KMS-11 (cell line): Measurements from ENCODE around the gene VAT1.

Experiments
- H2AFZ ChIP-seq: fragments of 200-600 bp; sonication (generic); 2 replicates; pipeline ENCODE4 v1.6.1; 2016; ENCODE audit warnings: antibody characterized with exemption, mixed run types, low read depth
- H3K27ac ChIP-seq: fragments of 200-600 bp; sonication (generic); 2 replicates; pipeline ENCODE4 v1.6.1; 2016; ENCODE audit warnings: mild to moderate bottlenecking, mixed run types
- H3K27me3 ChIP-seq: fragments of 200-600 bp; sonication (generic); 2 replicates; pipeline ENCODE4 v1.6.1; 2017; ENCODE audit warnings: mild to moderate bottlenecking, low read depth, mixed run types, moderate library complexity; ENCODE audit not compliant: insufficient read depth
- H3K36me3 ChIP-seq: fragments of 200-600 bp; sonication (generic); 2 replicates; pipeline ENCODE4 v1.6.1; 2017; ENCODE audit warnings: mild to moderate bottlenecking, mixed run types; ENCODE audit not compliant: insufficient read depth
- H3K4me1 ChIP-seq: fragments of 200-600 bp; sonication (generic); 2 replicates; pipeline ENCODE4 v1.6.1; 2016; ENCODE audit warnings: mild to moderate bottlenecking, low read depth, mixed run types; ENCODE audit not compliant: poor library complexity, severe bottlenecking
- H3K4me2 ChIP-seq: fragments of 200-600 bp; sonication (generic); 2 replicates; pipeline ENCODE4 v1.7.0; 2016; ENCODE audit warnings: mild to moderate bottlenecking, mixed run types
- H3K4me3 ChIP-seq: fragments of 200-600 bp; sonication (generic); IDR thresholded peaks from 2 replicates; pipeline ENCODE4 v1.6.1; 2017; ENCODE audit warnings: low read depth, low read length, mixed read lengths; ENCODE audit not compliant: insufficient read depth
- H3K79me2 ChIP-seq: fragments of 200-600 bp; sonication (generic); 2 replicates; pipeline ENCODE4 v1.6.1; 2016; ENCODE audit warnings: low read depth, mixed run types; ENCODE audit not compliant: insufficient read depth
- H3K9ac ChIP-seq: fragments of 200-600 bp; sonication (generic); 2 replicates; pipeline ENCODE4 v1.6.1; 2016; ENCODE audit warnings: mild to moderate bottlenecking, mixed run types
- H4K20me1 ChIP-seq: fragments of 200-600 bp; sonication (generic); 2 replicates; pipeline ENCODE4 v1.6.1; 2016; ENCODE audit warnings: mild to moderate bottlenecking, mixed run types; ENCODE audit not compliant: insufficient read depth
- TF ChIP-seq, protein P1 (sequence below): fragments of 200-600 bp; sonication (generic); conservative IDR thresholded peaks from 2 replicates; pipeline ENCODE4 v1.6.1; 2017; ENCODE audit warnings: low read depth, mild to moderate bottlenecking, antibody characterized with exemption, low read length, moderate library complexity, mixed read lengths

The VAT1 gene

DNA sequence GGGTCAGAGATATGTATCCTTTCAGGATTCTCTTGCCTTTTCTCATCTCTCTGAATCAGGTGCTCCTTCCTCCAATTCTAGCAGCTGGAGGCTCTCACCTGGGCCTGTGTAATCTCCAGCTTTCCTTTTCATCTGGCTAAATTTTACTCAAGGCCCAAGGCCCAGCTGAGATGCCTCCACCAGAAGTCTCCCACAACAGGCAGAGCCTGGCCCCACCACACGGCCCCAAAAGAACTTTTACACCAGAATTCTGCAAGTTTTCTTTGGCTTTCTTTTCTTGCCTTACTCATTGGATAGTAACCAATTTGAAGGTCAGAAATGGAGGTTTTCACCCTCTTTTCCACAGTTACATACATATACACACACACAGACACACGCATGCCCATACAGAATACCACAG, 17.5 kb upstream of the VAT1 start:
- Histone ChIP-seq H3K9ac (no peak overlapping the region), H3K36me3 (no peaks in the 10 kb centered on the region), H3K79me2 (no peaks in the 10 kb centered on the region), H3K4me1 (peaks cover 13% of the 10 kb centered on the region), H4K20me1 (no peaks in the 10 kb centered on the region), H3K27me3 (no peaks in the 10 kb centered on the region), H2AFZ (no peak overlapping the region), H3K4me3 (no peak overlapping the region), H3K27ac (no peak overlapping the region), H3K4me2 (no peak overlapping the region)
- TF ChIP-seq, protein P1, sequence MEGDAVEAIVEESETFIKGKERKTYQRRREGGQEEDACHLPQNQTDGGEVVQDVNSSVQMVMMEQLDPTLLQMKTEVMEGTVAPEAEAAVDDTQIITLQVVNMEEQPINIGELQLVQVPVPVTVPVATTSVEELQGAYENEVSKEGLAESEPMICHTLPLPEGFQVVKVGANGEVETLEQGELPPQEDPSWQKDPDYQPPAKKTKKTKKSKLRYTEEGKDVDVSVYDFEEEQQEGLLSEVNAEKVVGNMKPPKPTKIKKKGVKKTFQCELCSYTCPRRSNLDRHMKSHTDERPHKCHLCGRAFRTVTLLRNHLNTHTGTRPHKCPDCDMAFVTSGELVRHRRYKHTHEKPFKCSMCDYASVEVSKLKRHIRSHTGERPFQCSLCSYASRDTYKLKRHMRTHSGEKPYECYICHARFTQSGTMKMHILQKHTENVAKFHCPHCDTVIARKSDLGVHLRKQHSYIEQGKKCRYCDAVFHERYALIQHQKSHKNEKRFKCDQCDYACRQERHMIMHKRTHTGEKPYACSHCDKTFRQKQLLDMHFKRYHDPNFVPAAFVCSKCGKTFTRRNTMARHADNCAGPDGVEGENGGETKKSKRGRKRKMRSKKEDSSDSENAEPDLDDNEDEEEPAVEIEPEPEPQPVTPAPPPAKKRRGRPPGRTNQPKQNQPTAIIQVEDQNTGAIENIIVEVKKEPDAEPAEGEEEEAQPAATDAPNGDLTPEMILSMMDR, result no peak

DNA sequence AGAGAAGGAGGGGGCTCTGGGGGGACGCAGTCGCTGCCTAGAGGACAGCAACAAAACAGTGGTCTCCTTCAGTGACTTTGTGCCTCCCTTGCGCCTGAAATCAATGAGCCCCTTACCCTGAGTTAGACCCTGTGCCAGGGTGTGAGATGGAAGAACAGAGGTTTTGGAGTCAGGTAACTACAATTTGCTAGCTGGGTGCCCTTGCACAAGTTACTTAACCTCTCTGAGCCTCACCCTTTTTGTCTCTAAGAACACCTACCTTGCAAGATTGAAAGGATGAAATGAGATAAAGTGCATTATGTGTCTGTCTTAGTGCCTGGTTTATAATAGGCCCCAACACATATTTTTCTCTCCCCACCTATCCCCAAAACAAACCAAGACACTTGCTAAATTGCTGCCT, 12.7 kb upstream of the VAT1 start:
- Histone ChIP-seq H3K4me3 (no peak overlapping the region), H3K27me3 (no peaks in the 10 kb centered on the region), H3K79me2 (no peaks in the 10 kb centered on the region), H4K20me1 (no peaks in the 10 kb centered on the region), H2AFZ (no peak overlapping the region), H3K4me2 (no peak overlapping the region), H3K9ac (no peak overlapping the region), H3K36me3 (no peaks in the 10 kb centered on the region), H3K4me1 (no peaks in the 10 kb centered on the region), H3K27ac (no peak overlapping the region)
- TF ChIP-seq, protein P1, result no peak

DNA sequence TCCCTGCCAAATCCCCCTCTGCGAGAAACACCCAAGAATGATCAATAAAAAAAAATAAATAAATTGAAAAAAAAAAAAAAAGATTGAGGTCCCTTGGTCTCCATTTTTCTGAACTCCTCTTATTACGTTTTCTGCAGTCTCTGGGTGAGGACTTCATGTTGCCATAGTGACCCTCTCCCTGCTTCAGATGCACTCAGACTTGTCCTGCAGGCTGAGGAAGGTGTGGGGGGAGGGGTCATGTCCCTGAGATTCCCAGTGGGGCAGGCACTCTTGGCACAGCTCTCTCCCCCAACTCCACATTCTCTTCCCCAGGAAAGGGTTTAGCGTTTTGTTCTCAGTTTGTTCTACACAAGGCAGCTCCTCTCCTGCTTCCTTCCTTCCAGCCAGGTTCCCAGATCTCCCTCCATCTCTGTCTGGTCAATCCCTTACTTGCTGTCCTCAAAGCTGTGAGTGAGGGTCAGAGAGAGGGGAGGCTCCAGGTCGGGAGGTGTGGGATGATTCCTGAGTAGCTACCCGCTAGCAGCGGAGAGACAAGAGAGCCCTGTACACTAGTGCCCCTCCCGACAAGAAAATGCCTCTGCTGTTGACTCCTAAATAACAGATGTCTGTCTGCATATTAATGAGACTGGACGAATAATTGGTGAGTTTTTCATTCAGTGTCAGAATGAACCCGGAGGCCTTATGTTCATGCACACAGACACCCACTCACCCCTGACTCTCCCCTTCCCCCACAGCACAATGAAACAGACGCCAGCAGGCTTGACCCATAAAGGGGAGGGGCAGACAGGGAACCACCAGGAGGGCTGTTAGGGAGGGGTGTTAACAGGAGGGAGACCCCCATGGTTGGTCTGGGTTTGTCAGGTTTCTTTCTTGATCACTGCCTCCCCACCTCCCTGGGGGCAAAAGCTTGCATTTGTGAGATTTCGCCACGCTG, 12.0 kb upstream of the VAT1 start:
- Histone ChIP-seq H3K79me2 (no peaks in the 10 kb centered on the region), H3K27me3 (no peaks in the 10 kb centered on the region), H3K4me3 (no peak overlapping the region), H3K27ac (no peak overlapping the region), H3K4me1 (no peaks in the 10 kb centered on the region), H3K9ac (no peak overlapping the region), H3K36me3 (no peaks in the 10 kb centered on the region), H4K20me1 (no peaks in the 10 kb centered on the region), H2AFZ (no peak overlapping the region), H3K4me2 (no peak overlapping the region)
- TF ChIP-seq, protein P1, result no peak

DNA sequence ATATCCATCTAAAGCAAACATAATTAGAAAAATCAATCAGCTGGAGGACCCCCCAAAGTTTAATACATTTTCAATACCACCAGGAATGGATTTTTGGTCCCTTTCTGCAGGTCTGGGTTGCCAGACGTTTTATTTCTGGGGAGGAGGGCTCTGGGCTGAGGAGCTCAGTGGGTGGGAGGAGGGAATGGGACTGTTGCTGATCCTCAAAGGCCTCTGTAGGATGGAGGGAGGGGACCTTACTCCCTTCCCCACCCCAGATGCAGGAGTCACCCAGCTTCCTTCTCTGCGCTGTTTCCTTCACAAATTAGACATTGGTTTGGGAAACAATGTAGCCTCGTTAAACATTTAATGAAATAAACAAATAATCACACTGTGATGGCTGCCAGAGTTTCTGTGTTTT, 9.5 kb upstream of the VAT1 start:
- Histone ChIP-seq H3K9ac (no peak overlapping the region), H3K27ac (no peak overlapping the region), H3K27me3 (no peaks in the 10 kb centered on the region), H3K4me2 (no peak overlapping the region), H3K4me3 (no peak overlapping the region), H3K36me3 (no peaks in the 10 kb centered on the region), H3K79me2 (no peaks in the 10 kb centered on the region), H4K20me1 (no peaks in the 10 kb centered on the region), H3K4me1 (no peaks in the 10 kb centered on the region), H2AFZ (no peak overlapping the region)
- TF ChIP-seq, protein P1, result no peak
